GM06990 (cell line): Measurements from ENCODE around the gene KCND3.

ENCODE experiments used
- DNase-seq: peaks from one replicate; pipeline ENCODE4 v3.0.0-alpha.2; 2011; ENCODE audit not compliant: insufficient read length; ENCODE audit errors: extremely low read depth
- H3K27me3 ChIP-seq: replicated peaks from 2 replicates; pipeline ENCODE4 v1.6.0; 2011; ENCODE audit warnings: low read length; ENCODE audit not compliant: control insufficient read depth, insufficient read depth
- H3K36me3 ChIP-seq: 2 replicates; pipeline ENCODE4 v1.5.1; 2011; ENCODE audit warnings: low read length; ENCODE audit not compliant: control insufficient read depth, insufficient read depth
- H3K4me3 ChIP-seq: replicated peaks from 2 replicates; pipeline ENCODE4 v1.5.1; 2011; ENCODE audit warnings: low read depth, mild to moderate bottlenecking, control low read depth, low read length
- TF ChIP-seq, protein P1 (sequence below): IDR thresholded peaks from 2 replicates; pipeline ENCODE4 v1.5.1; 2011; ENCODE audit warnings: low read length, control low read depth, mild to moderate bottlenecking, inconsistent platforms; ENCODE audit not compliant: insufficient read depth, poor library complexity, severe bottlenecking

Gene KCND3

DNA sequence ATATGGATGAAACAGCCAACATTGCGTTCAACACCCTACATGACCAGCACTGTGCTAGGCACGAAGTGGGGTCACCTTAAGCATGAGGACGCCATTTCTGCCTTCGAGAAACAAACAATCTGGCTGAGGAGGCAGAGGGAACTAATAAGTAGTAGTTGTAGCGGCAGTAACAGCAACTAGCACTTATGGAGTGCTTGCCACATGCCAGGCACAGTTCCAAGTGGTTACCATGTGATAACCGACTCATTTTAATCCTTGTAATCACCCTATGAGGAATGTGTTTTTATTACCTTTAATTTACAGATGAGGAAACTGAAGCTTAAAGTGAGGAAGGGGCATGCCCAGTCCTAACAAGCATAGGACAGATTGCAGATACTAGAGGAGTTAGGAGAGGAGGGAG is 33.7 kb downstream of the KCND3 start:
- H3K36me3 ChIP-seq = no peaks in the 10 kb centered on the region
- no peak for DNase-seq
- no peak overlapping the region for H3K4me3 ChIP-seq
- peaks cover 3% of the 10 kb centered on the region for H3K27me3 ChIP-seq
- TF ChIP-seq, protein P1, sequence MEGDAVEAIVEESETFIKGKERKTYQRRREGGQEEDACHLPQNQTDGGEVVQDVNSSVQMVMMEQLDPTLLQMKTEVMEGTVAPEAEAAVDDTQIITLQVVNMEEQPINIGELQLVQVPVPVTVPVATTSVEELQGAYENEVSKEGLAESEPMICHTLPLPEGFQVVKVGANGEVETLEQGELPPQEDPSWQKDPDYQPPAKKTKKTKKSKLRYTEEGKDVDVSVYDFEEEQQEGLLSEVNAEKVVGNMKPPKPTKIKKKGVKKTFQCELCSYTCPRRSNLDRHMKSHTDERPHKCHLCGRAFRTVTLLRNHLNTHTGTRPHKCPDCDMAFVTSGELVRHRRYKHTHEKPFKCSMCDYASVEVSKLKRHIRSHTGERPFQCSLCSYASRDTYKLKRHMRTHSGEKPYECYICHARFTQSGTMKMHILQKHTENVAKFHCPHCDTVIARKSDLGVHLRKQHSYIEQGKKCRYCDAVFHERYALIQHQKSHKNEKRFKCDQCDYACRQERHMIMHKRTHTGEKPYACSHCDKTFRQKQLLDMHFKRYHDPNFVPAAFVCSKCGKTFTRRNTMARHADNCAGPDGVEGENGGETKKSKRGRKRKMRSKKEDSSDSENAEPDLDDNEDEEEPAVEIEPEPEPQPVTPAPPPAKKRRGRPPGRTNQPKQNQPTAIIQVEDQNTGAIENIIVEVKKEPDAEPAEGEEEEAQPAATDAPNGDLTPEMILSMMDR = no peak

DNA sequence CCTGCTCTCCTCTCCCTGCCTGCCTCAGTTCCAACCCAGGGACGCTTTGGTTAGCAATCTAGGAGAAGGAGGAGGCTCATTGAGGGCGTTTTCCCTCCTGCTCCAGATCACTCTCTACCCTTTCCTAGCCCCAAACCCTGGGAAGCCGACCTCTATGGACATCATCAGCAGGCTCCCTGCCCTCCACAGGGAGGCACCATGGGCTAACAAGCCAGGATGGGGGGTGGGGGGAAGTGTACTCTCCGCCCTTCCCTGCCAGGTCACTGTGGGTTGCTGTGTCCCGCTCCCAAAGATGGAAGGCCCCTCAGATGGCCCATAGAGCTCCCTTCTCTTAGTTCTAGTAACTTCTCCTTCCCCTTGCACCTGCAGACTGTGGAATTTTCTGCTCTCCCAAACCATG is 35.7 kb downstream of the KCND3 start:
- Histone ChIP-seq H3K36me3 (no peaks in the 10 kb centered on the region), H3K4me3 (no peak overlapping the region), H3K27me3 (no peaks in the 10 kb centered on the region; the same call in 1 of the 2 replicates)
- DNase-seq = no peak
- TF ChIP-seq, protein P1 = no peak

DNA sequence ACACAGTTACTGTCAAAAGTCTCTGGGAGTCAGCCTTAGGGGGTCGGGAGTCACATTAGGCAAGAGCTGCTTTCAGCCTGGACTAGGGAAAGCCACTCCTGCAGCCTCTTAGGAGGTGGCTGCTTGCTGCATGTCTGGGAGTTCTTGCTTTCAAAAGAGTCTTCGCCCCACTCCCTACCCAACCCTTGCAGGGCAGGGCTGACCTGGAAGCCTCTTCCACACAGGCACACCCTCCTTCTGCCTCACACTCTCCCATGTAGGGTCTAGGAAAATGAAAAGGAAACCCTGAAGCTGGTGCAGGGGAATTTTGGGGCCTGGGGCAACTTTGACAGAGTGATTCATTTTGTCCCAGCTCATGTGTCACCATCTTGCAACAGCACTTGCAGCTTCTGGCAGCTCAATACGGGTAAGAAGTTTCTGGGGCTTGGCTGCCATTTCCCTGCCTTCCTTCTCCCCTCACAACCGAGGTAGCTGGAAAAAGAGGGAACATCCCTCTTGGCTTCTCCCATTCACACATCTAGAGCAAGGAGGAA is 37.3 kb downstream of the KCND3 start:
- TF ChIP-seq, protein P1 = no peak
- Histone ChIP-seq H3K4me3 (no peak overlapping the region), H3K27me3 (no peaks in the 10 kb centered on the region; the same call in 1 of the 2 replicates), H3K36me3 (no peaks in the 10 kb centered on the region)
- no peak for DNase-seq

DNA sequence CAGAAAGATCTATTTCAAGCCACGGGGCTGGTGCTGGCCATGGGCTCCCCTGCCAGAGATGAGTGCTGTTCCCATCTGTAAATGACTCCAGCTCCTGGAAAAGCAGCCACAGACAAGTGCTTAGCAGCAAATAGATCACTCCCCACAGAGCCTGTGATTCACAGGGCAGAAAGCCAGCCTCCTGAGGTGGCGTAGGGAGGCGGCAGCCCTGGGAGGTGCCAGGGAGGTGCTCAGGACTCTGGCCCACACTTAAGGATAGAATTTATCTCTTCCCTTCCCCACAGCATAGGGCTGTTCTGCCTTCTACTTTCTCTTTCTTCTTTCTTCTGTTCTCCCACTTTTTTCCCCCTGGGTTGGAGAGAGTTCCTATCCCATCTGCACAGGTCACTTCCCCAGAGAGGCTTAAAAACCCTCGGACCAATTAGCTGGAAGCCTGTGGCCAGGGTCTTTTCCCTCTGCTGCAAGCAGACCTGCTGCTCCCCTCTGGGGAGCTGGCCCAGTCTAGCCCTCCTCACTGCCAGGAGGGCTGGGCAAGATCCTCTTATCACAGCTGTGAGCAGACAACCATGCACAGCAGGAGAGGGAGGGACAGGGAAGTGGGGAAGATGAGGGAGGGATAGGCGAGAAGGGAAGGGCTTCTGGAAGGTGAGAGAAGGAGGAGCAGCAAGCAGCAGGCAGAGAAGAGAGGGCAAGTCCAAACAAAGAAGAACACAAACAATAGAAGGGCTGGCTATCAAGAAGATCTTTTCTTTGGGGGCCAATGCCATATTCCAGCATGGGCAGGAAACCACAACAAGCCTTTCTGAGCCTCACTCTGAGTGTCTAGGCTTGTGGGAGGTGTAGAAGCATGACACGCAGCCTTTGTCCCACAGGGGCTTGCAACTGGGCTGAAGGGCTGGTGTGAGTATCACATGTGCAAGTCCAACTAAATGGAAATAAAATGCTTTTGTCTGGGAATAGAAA is 41.0 kb downstream of the KCND3 start:
- TF ChIP-seq, protein P1 = no peak
- no peaks in the 10 kb centered on the region for H3K36me3 ChIP-seq
- no peaks in the 10 kb centered on the region; the same call in 1 of the 2 replicates for H3K27me3 ChIP-seq
- no peak overlapping the region for H3K4me3 ChIP-seq
- no peak for DNase-seq

DNA sequence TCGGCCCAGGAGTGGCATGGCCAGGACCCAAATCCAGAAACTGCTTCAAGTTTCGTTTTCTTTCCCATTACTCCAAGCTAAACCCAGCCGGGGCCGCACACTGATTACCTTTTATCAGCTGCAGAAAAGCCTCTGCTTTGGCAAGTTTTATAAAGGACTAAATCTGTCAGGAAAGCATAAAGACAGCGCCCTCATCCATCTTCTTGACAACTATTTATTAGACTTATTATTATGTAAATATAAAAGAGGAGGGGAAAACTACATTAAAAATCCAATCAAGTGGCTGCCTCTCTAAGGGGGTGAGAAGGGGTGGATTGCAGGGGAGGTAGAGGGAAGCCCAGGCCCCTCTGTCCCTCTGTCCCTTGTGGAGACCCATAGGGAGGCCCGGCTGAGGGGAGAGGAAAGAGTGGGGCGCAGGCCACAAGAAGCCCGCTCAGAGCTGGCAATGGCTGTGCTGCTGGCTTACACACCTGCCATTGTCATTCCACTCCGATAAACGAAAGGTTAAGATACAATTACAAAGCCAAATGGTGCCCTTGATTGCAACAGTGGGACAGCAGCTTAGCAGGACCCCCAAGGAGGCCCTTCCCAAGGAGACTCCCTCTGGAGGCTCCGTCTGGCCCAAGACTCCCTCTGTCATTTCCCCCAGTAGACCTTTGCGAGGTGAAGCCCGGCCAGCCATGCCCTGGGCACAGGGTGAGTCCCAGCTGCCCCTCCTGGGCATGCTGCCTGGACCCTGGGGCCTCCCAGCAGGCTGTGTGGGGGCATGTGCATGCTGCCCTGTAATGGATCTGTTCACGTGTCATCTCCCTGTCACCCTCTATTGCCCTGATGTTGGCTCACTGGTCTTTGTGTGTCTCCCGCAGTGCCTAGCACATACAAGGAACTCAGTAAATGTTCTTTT is 45.4 kb downstream of the KCND3 start:
- TF ChIP-seq, protein P1 = no peak
- Histone ChIP-seq H3K36me3 (no peaks in the 10 kb centered on the region), H3K4me3 (no peak overlapping the region), H3K27me3 (no peaks in the 10 kb centered on the region; the same call in 1 of the 2 replicates)
- no peak for DNase-seq
